Esophagus (tissue), 2 donors: Measurements from ENCODE around the gene TFRC. TPM values are rescaled to one million over a fixed set of nuclear protein-coding genes. Genes with fewer than 3 reads are reported as not detected.
"Not testable (repeated sequence)": the region's sequence is repeated elsewhere in the genome, so short reads cannot be mapped to it uniquely, and the experiment has no call there.

Experiments used
- H3K27ac ChIP-seq, 2 donors: one replicate each; pipeline ENCODE4 v1.5.1; 2013; ENCODE audit warnings: low read depth in 2 of 2, mild to moderate bottlenecking in 2 of 2, inconsistent platforms in 1 of 2, low read length in 1 of 2, moderate library complexity in 1 of 2
- H3K27me3 ChIP-seq, 2 donors: one replicate each; pipeline ENCODE4 v1.6.1; 2013; ENCODE audit warnings: low read length in 2 of 2, control low read depth in 1 of 2, mild to moderate bottlenecking in 1 of 2; ENCODE audit not compliant: insufficient read depth in 2 of 2, control insufficient read depth in 1 of 2
- H3K36me3 ChIP-seq, 2 donors: one replicate each; pipeline ENCODE4 v1.6.1; 2013; ENCODE audit warnings: low read length in 1 of 2; ENCODE audit not compliant: control insufficient read depth in 2 of 2, insufficient read depth in 2 of 2
- H3K4me1 ChIP-seq, 2 donors: one replicate each; pipeline ENCODE4 v1.6.1; 2013; ENCODE audit warnings: low read length in 1 of 2; ENCODE audit not compliant: control insufficient read depth in 2 of 2, insufficient read depth in 2 of 2
- H3K4me3 ChIP-seq, 2 donors: one replicate each; pipeline ENCODE4 v1.5.1; 2013; ENCODE audit warnings: low read length in 2 of 2, mild to moderate bottlenecking in 2 of 2, low read depth in 1 of 2, moderate library complexity in 1 of 2
- H3K9me3 ChIP-seq, 2 donors: one replicate each; pipeline ENCODE4 v1.6.1; 2013; ENCODE audit warnings: mild to moderate bottlenecking in 2 of 2, low read depth in 1 of 2, low read length in 1 of 2, moderate library complexity in 1 of 2; ENCODE audit not compliant: control insufficient read depth in 2 of 2, insufficient read depth in 1 of 2
- WGBS, 2 donors: extraction: QIAGEN DNeasy Blood & Tissue Kit; methylation state at CpG; one replicate each; pipeline ENCODE4 v1.1.7; 2013; 5-methylcytosine and 5-hydroxymethylcytosine counted together
- polyA plus RNA-seq, 2 donors: library from polyadenylated mRNA; stranded (reverse); fragments of 200-250 nt; gene quantifications; one replicate each; pipeline ENCODE4 v1.2.3, GENCODE V29; 2013
- donor health status: healthy with polysubstance abuse.
- donor health status: Bipolar disorder and iron deficiency.

Gene TFRC
- polyA plus RNA-seq, 2 donors, result 20.8 to 32.5 TPM

GRCh38 chr3:196000360-196000950 lies 81.4 kb downstream of the TFRC start:
- not testable (repeated sequence) for H3K4me3 ChIP-seq, H3K27me3 ChIP-seq, H3K27ac ChIP-seq, H3K9me3 ChIP-seq, H3K36me3 ChIP-seq, H3K4me1 ChIP-seq
- WGBS, 2 donors, result 81 to 85% methylated on average over 14 to 15 of the region's 15 CpGs

GRCh38 chr3:195999896-196000295 lies 82.0 kb downstream of the TFRC start:
- H3K4me1 ChIP-seq, result no peaks in the 10 kb centered on the region
- H3K27ac ChIP-seq, result no peak overlapping the region
- WGBS, 2 donors, result 77 to 81% methylated on average over 8 of the region's 8 CpGs
- no peaks in the 10 kb centered on the region for H3K27me3 ChIP-seq
- no peak overlapping the region for H3K4me3 ChIP-seq
- H3K9me3 ChIP-seq, result peaks cover 0 to 2% of the 10 kb centered on the region in 2 donors
- H3K36me3 ChIP-seq, result no peaks in the 10 kb centered on the region

Other genes with a start within 250 kb of the TFRC start
- 10 to 100 TPM; 38.8 to 87.5 TPM for gene TNK2, start 173.5 kb downstream of the TFRC start, polyA plus RNA-seq
- under 1 TPM in 1 of 2 donors, not detected in 1; 0.09 TPM for gene ZDHHC19, start 129.3 kb upstream of the TFRC start, polyA plus RNA-seq
- under 1 TPM; 0.21 to 0.69 TPM for gene SLC51A, start 134.4 kb upstream of the TFRC start, polyA plus RNA-seq
- gene PCYT1A, start 205.6 kb upstream of the TFRC start, polyA plus RNA-seq, result 10 to 100 TPM; 16.9 to 33.0 TPM
- gene DYNLT2B, start 236.2 kb upstream of the TFRC start, polyA plus RNA-seq, result 10 to 100 TPM; 13.9 to 23.3 TPM